ENCODE data around the gene PYGB. TPM values are rescaled to one million over a fixed set of nuclear protein-coding genes. Genes with fewer than 3 reads are reported as not detected.

Gene PYGB
- total RNA-seq, 1 donor, result 194 TPM

DNA sequence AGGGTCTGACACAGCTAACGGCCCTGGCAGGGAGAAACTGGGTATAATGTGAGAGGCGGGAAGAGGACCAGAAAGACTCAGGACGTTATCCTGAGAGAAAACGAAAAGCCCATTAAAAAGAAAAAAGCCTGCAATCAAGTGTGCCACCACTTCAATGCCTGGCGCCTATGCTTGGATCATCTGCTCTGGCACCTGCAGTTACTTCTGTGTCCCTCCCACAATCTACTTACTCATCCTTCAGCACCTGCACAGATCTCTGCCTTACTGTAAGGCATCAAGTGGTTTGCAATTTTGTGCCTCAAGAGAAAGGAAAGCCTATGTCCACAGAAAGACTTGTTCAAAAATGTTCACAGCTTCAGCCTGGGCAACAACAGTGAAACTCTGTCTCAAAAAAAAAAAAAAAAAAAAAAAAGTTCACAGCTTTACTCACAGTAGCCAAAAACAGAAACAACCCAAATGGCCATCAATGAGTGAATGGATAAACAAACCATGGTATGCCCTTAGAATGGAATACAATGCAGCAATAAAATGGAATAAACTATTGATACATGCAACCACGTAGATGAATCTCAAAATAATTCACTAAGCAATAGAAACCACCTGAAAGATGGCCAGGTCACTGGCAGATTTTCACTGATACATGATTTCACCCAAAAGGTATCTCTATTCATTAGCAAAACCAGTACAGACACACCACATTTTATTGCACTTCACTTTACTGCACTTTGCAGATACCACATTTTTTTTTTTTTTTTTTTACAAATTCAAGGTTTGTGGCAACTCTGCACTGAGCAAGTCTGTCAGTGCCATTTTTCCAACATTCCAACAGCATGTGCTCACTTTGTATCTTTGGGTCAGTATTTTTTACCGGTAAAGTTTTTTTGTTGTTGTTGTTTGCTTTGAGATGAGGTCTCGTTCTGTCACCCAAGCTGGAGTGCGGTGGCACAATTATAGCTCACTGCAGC, 94.1 kb downstream of the PYGB start:
- DNase-seq (ENCODE audit: insufficient read length, low spot score, missing footprints), result no peak
- Histone ChIP-seq H3K79me2 (ENCODE audit: insufficient read depth, low read length) (peaks cover 84% of the 10 kb centered on the region), H3K4me2 (ENCODE audit: insufficient read depth, low read length) (no peak overlapping the region), H3K4me1 (ENCODE audit: insufficient read depth, low read length) (no peaks in the 10 kb centered on the region), H3K36me3 (ENCODE audit: insufficient read depth, low read length) (no peaks in the 10 kb centered on the region), H2AFZ (ENCODE audit: low read length) (no peak overlapping the region), H3K27me3 (ENCODE audit: insufficient read depth, low read length) (no peaks in the 10 kb centered on the region), H4K20me1 (ENCODE audit: insufficient read depth, low read length) (peaks cover 8% of the 10 kb centered on the region), H3K4me3 (ENCODE audit: insufficient read depth, low read length) (no peak overlapping the region), H3K9me3 (ENCODE audit: low read depth, low read length) (no peaks in the 10 kb centered on the region), H3K27ac (ENCODE audit: low read depth, low read length) (no peak overlapping the region)
- TF ChIP-seq, protein P1, sequence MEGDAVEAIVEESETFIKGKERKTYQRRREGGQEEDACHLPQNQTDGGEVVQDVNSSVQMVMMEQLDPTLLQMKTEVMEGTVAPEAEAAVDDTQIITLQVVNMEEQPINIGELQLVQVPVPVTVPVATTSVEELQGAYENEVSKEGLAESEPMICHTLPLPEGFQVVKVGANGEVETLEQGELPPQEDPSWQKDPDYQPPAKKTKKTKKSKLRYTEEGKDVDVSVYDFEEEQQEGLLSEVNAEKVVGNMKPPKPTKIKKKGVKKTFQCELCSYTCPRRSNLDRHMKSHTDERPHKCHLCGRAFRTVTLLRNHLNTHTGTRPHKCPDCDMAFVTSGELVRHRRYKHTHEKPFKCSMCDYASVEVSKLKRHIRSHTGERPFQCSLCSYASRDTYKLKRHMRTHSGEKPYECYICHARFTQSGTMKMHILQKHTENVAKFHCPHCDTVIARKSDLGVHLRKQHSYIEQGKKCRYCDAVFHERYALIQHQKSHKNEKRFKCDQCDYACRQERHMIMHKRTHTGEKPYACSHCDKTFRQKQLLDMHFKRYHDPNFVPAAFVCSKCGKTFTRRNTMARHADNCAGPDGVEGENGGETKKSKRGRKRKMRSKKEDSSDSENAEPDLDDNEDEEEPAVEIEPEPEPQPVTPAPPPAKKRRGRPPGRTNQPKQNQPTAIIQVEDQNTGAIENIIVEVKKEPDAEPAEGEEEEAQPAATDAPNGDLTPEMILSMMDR (IDR thresholded peaks at IDR 0.05; ENCODE audit: extremely low read depth, low read depth, low read length), result no peak

DNA sequence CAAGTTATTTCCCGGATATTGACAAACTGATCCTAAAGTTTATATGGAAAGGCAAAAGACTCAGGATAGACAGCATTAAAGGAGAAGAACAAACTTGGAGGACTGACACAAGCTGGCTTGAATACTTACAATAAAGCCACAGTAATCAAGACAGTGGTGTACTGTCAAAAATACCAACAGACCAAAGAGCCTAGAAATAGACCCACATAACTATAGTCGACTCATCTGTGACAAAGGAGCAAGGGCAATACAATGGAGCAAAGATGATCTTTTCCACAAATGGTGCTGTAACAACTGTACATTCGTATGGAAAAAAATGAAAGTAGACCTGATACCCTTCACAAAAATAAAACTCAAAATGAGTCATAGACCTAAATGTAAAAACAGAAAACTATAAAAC, 96.7 kb downstream of the PYGB start:
- H3K4me3 ChIP-seq (ENCODE audit: insufficient read depth, low read length), result no peak overlapping the region
- TF ChIP-seq, protein P1 (IDR thresholded peaks at IDR 0.05; ENCODE audit: extremely low read depth, low read depth, low read length), result no peak
- no peak overlapping the region for H2AFZ ChIP-seq (ENCODE audit: low read length)
- H3K27ac ChIP-seq (ENCODE audit: low read depth, low read length), result no peak overlapping the region
- no peak for DNase-seq (ENCODE audit: insufficient read length, low spot score, missing footprints)
- H3K79me2 ChIP-seq (ENCODE audit: insufficient read depth, low read length), result peaks cover 79% of the 10 kb centered on the region
- H3K4me2 ChIP-seq (ENCODE audit: insufficient read depth, low read length), result no peak overlapping the region
- H3K4me1 ChIP-seq (ENCODE audit: insufficient read depth, low read length), result no peaks in the 10 kb centered on the region
- no peaks in the 10 kb centered on the region for H3K9me3 ChIP-seq (ENCODE audit: low read depth, low read length)
- H3K36me3 ChIP-seq (ENCODE audit: insufficient read depth, low read length), result no peaks in the 10 kb centered on the region
- peaks cover 11% of the 10 kb centered on the region for H4K20me1 ChIP-seq (ENCODE audit: insufficient read depth, low read length)
- H3K27me3 ChIP-seq (ENCODE audit: insufficient read depth, low read length), result no peaks in the 10 kb centered on the region

DNA sequence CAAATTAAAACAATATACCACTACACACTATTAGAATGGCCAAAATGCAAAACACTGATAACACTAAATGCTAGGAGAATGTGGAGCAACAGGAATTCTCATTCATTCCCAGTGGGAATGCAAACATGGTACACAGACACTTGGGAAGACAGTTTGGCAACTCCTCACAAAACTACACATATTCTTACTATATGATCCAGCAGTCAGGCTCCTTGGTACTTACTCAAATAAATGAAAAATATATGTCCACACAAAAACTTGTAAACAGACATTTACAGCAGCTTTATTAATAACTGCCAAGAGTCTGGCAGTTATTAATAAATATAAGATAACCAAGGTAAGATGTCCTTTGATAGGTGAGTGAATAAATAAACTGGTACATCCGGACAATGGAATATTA, 97.8 kb downstream of the PYGB start:
- no peak for DNase-seq (ENCODE audit: insufficient read length, low spot score, missing footprints)
- Histone ChIP-seq H3K27ac (ENCODE audit: low read depth, low read length) (no peak overlapping the region), H3K4me3 (ENCODE audit: insufficient read depth, low read length) (no peak overlapping the region), H3K79me2 (ENCODE audit: insufficient read depth, low read length) (peaks cover 79% of the 10 kb centered on the region), H4K20me1 (ENCODE audit: insufficient read depth, low read length) (peaks cover 11% of the 10 kb centered on the region), H3K27me3 (ENCODE audit: insufficient read depth, low read length) (no peaks in the 10 kb centered on the region), H3K9me3 (ENCODE audit: low read depth, low read length) (no peaks in the 10 kb centered on the region), H2AFZ (ENCODE audit: low read length) (no peak overlapping the region), H3K4me1 (ENCODE audit: insufficient read depth, low read length) (no peaks in the 10 kb centered on the region), H3K4me2 (ENCODE audit: insufficient read depth, low read length) (no peak overlapping the region), H3K36me3 (ENCODE audit: insufficient read depth, low read length) (no peaks in the 10 kb centered on the region)
- TF ChIP-seq, protein P1 (IDR thresholded peaks at IDR 0.05; ENCODE audit: extremely low read depth, low read depth, low read length), result no peak

DNA sequence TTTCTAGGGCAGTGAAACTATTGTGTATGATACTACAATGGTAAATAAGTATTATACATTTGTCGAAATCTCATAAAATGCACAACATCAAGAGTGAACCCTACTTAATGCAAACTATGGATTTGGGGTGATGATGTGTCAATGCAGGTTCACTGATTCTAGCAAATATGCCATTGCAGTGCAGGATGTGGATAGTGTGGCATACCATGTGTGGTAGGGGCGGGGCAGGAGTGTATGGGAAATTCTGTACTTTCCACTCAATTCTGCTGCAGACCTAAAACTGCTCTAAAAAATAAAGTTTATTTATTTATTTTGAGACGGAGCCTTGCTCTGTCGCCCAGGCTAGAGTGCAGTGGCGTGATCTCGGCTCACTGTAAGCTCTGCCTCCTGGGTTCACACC, 98.5 kb downstream of the PYGB start:
- Histone ChIP-seq H3K9me3 (ENCODE audit: low read depth, low read length) (no peaks in the 10 kb centered on the region), H3K4me1 (ENCODE audit: insufficient read depth, low read length) (no peaks in the 10 kb centered on the region), H3K27ac (ENCODE audit: low read depth, low read length) (no peak overlapping the region), H4K20me1 (ENCODE audit: insufficient read depth, low read length) (peaks cover 6% of the 10 kb centered on the region), H3K4me2 (ENCODE audit: insufficient read depth, low read length) (no peak overlapping the region), H3K27me3 (ENCODE audit: insufficient read depth, low read length) (no peaks in the 10 kb centered on the region), H3K4me3 (ENCODE audit: insufficient read depth, low read length) (no peak overlapping the region), H2AFZ (ENCODE audit: low read length) (no peak overlapping the region), H3K36me3 (ENCODE audit: insufficient read depth, low read length) (no peaks in the 10 kb centered on the region), H3K79me2 (ENCODE audit: insufficient read depth, low read length) (peaks cover 79% of the 10 kb centered on the region)
- DNase-seq (ENCODE audit: insufficient read length, low spot score, missing footprints), result no peak
- TF ChIP-seq, protein P1 (IDR thresholded peaks at IDR 0.05; ENCODE audit: extremely low read depth, low read depth, low read length), result no peak
